Gastrocnemius medialis (tissue), 4 donors: ENCODE measurements around the gene DTWD2.

Experiments used
- CTCF ChIP-seq, 5 experiments: fragments of 450-650 bp in 3 of 5; fragments of 200-600 bp in 2 of 5; sonication (generic) in 2 of 5; IDR thresholded peaks in 4 of 5; conservative IDR thresholded peaks in 1 of 5; 1 replicate in 4 of 5; 2 replicates in 1 of 5; pipeline ENCODE4 v1.5.1; 2016 to 2019; ENCODE audit warnings: antibody characterized with exemption in 5 of 5, mild to moderate bottlenecking in 3 of 5, moderate library complexity in 3 of 5
- POLR2A ChIP-seq, 2 donors: fragments of 450-650 bp; IDR thresholded peaks; one replicate each; pipeline ENCODE4 v1.6.1; 2017; ENCODE audit warnings: antibody characterized with exemption in 2 of 2, mild to moderate bottlenecking in 2 of 2, moderate library complexity in 2 of 2

GRCh38 chr5:118863345-118863744, 125.0 kb downstream of the DTWD2 start:
- TF ChIP-seq POLR2A (IDR thresholded peaks at IDR 0.05) (no peak), CTCF (IDR thresholded peaks at IDR 0.05 in 4 of 5, conservative IDR thresholded peaks at IDR 0.05 in 1 of 5) (no peak)
